ENCODE data around the gene NOSTRIN.

DNA sequence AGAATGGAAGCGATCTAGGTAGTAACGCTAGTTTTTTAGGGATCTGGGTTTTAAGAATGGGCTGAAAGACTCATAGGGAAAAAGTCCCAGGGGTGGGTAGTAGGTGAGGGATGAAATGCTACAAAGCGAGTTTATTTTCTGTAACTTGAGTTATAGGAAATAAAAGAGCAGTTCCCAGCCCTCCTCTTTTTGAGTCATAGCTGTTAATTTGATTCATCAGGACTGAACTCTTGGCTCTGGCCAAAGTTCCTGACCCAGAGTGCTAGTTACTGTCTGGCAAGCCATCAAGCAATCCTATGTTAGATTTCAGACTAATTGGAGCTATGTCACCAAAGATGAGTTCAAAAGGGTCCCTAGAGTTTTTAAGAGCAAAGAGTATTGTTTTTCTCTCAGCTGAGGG is 17.4 kb upstream of the NOSTRIN start:
- TF ChIP-seq, protein P1, sequence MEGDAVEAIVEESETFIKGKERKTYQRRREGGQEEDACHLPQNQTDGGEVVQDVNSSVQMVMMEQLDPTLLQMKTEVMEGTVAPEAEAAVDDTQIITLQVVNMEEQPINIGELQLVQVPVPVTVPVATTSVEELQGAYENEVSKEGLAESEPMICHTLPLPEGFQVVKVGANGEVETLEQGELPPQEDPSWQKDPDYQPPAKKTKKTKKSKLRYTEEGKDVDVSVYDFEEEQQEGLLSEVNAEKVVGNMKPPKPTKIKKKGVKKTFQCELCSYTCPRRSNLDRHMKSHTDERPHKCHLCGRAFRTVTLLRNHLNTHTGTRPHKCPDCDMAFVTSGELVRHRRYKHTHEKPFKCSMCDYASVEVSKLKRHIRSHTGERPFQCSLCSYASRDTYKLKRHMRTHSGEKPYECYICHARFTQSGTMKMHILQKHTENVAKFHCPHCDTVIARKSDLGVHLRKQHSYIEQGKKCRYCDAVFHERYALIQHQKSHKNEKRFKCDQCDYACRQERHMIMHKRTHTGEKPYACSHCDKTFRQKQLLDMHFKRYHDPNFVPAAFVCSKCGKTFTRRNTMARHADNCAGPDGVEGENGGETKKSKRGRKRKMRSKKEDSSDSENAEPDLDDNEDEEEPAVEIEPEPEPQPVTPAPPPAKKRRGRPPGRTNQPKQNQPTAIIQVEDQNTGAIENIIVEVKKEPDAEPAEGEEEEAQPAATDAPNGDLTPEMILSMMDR (IDR thresholded peaks at IDR 0.05 in 4 of 5, conservative IDR thresholded peaks at IDR 0.05 in 1 of 5): no peak
- no peak for TF ChIP-seq POLR2A (IDR thresholded peaks at IDR 0.05)

All from gastrocnemius medialis (tissue), 4 donors.